ENCODE data around the gene NR5A2. TPM values are rescaled to one million over a fixed set of nuclear protein-coding genes. Genes with fewer than 3 reads are reported as not detected.

NR5A2 gene
- total RNA-seq, 1 experiment from 2014 or later, result 2.1 TPM

GRCh38 chr1:200005165-200005564, 22.3 kb upstream of the NR5A2 start:
- CTCF ChIA-PET, result no interaction called here

DNA sequence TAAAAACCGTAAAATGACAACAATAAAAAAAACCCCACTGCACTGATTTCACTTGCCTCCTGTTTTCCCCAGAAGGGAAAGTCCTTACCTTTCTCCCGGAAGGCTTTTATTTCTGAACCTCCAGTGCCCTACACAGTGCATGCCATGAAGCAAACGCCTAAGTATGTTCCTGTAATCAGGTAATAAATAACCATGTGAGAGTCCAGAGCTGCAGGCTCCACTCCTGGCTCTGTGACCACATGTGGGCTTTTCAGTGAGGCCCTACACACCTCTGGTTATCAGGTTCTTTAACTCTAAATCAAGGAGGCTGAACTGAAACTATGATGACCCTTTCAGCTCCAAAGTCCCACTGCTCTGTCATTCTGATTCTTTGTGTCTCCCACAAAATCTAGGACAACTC, 20.8 kb upstream of the NR5A2 start:
- Histone ChIP-seq H3K4me2 (no peak overlapping the region), H3K9me2 (ENCODE audit: insufficient read depth) (no peaks in the 10 kb centered on the region), H3K4me3 (no peak overlapping the region), H3K27me3 (ENCODE audit: insufficient read depth, low read depth) (no peaks in the 10 kb centered on the region), H3K27ac (no peak overlapping the region), H3K4me1 (replicated peaks; ENCODE audit: insufficient read depth) (no peaks in the 10 kb centered on the region), H4K20me1 (ENCODE audit: insufficient read depth) (no peaks in the 10 kb centered on the region), H3F3A (ENCODE audit: insufficient read depth, low read depth) (no peaks in the 10 kb centered on the region), H3K79me2 (ENCODE audit: low read depth) (no peaks in the 10 kb centered on the region), H3K36me3 (ENCODE audit: low read depth) (no peaks in the 10 kb centered on the region), H2AFZ (no peak overlapping the region), H3K9me3 (ENCODE audit: insufficient read depth, low read depth) (no peaks in the 10 kb centered on the region)
- intact Hi-C loops (cut with micrococcal nuclease; ENCODE audit: unreplicated experiment), result no loop called here
- DNase-seq, result no peak
- BruUV-seq (replicated peaks), result no TSS peak
- TF ChIP-seq CTCF (conservative IDR thresholded peaks at IDR 0.05) (no peak), EZH2 (IDR thresholded peaks at IDR 0.05; ENCODE audit: low read depth) (no peak)
- ChIA-PET POLR2A (ENCODE audit: unreplicated experiment) (interaction anchor here (0.8 kb wide), 1 partner anchor 10 kb away, joined by 5 read pairs; no protein-coding TSS in a partner anchor), CTCF (no interaction called here)

More at GRCh38 chr1:200005165-200005564, 22.3 kb upstream of the NR5A2 start:
- no peak overlapping the region for H2AFZ ChIP-seq
- no peaks in the 10 kb centered on the region for H3K9me2 ChIP-seq (ENCODE audit: insufficient read depth)
- H3K27ac ChIP-seq, result no peak overlapping the region
- no peak overlapping the region for H3K4me3 ChIP-seq
- H3K9me3 ChIP-seq (ENCODE audit: insufficient read depth, low read depth), result no peaks in the 10 kb centered on the region
- H3K4me1 ChIP-seq (replicated peaks; ENCODE audit: insufficient read depth), result no peaks in the 10 kb centered on the region
- intact Hi-C loops (cut with micrococcal nuclease; ENCODE audit: unreplicated experiment), result no loop called here
- no peak for DNase-seq
- no peak overlapping the region for H3K4me2 ChIP-seq
- no peak for TF ChIP-seq CTCF (conservative IDR thresholded peaks at IDR 0.05)
- TF ChIP-seq EZH2 (IDR thresholded peaks at IDR 0.05; ENCODE audit: low read depth), result no peak
- no peaks in the 10 kb centered on the region for H4K20me1 ChIP-seq (ENCODE audit: insufficient read depth)
- no peaks in the 10 kb centered on the region for H3K27me3 ChIP-seq (ENCODE audit: insufficient read depth, low read depth)
- BruUV-seq (replicated peaks), result no TSS peak
- H3F3A ChIP-seq (ENCODE audit: insufficient read depth, low read depth), result no peaks in the 10 kb centered on the region
- H3K79me2 ChIP-seq (ENCODE audit: low read depth), result no peaks in the 10 kb centered on the region
- POLR2A ChIA-PET (ENCODE audit: unreplicated experiment), result no interaction called here
- H3K36me3 ChIP-seq (ENCODE audit: low read depth), result no peaks in the 10 kb centered on the region

- Histone ChIP-seq H3K27me3 (ENCODE audit: insufficient read depth, low read depth) (no peaks in the 10 kb centered on the region), H3K4me2 (no peak overlapping the region), H3K9me3 (ENCODE audit: insufficient read depth, low read depth) (no peaks in the 10 kb centered on the region), H3K9me2 (ENCODE audit: insufficient read depth) (no peaks in the 10 kb centered on the region), H3K27ac (no peak overlapping the region), H3K36me3 (ENCODE audit: low read depth) (no peaks in the 10 kb centered on the region), H3K4me1 (replicated peaks; ENCODE audit: insufficient read depth) (no peaks in the 10 kb centered on the region), H4K20me1 (ENCODE audit: insufficient read depth) (no peaks in the 10 kb centered on the region), H3F3A (ENCODE audit: insufficient read depth, low read depth) (no peaks in the 10 kb centered on the region), H2AFZ (no peak overlapping the region), H3K79me2 (ENCODE audit: low read depth) (no peaks in the 10 kb centered on the region), H3K4me3 (no peak overlapping the region)
- POLR2A ChIA-PET (ENCODE audit: unreplicated experiment), result no interaction called here
- no TSS peak for BruUV-seq (replicated peaks)
- intact Hi-C loops (cut with micrococcal nuclease; ENCODE audit: unreplicated experiment), result no loop called here
- DNase-seq, result peak in 1 of 2 experiments; percentile 52
- TF ChIP-seq EZH2 (IDR thresholded peaks at IDR 0.05; ENCODE audit: low read depth) (no peak), CTCF (conservative IDR thresholded peaks at IDR 0.05) (no peak)
- CTCF ChIA-PET, result no interaction called here
Observed at GRCh38 chr1:200015811-200016210, 11.7 kb upstream of the NR5A2 start.

Measured in PC-9 (cell line).